Peyer's patch (tissue), 4 donors: ENCODE measurements around the gene GABRA5.

Source experiments
- CTCF ChIP-seq, 6 experiments: fragments of 450-650 bp in 4 of 6; fragments of 200-600 bp in 2 of 6; sonication (generic) in 1 of 6; IDR thresholded peaks; one replicate each; pipeline ENCODE4 v1.5.1; 2017 to 2019; ENCODE audit warnings: antibody characterized with exemption in 6 of 6, mild to moderate bottlenecking in 3 of 6, moderate library complexity in 1 of 6
- POLR2A ChIP-seq, 2 donors: fragments of 450-650 bp; IDR thresholded peaks; one replicate each; pipeline ENCODE4 v1.5.1; 2017; ENCODE audit warnings: antibody characterized with exemption in 2 of 2, mild to moderate bottlenecking in 2 of 2, moderate library complexity in 2 of 2

- TF ChIP-seq CTCF (IDR thresholded peaks at IDR 0.05) (no peak), POLR2A (IDR thresholded peaks at IDR 0.05) (no peak)
Observed at GRCh38 chr15:26972636-26973035, 105.8 kb downstream of the GABRA5 start.
